Liver (tissue), 9 donors: ENCODE results near the gene RBM20. TPM values are rescaled to one million over a fixed set of nuclear protein-coding genes. Genes with fewer than 3 reads are reported as not detected.

ENCODE experiments used
- DNase-seq: peaks from one replicate; pipeline ENCODE4 v3.0.0-alpha.2; 2017; ENCODE audit warnings: low spot score
- H3K27ac ChIP-seq, 2 donors: one replicate each; pipeline ENCODE4 v1.7.0; 2013; ENCODE audit warnings: inconsistent platforms in 2 of 2, low read length in 2 of 2, control low read depth in 1 of 2, low read depth in 1 of 2, mild to moderate bottlenecking in 1 of 2
- H3K27me3 ChIP-seq, 4 donors: one replicate each; pipeline versions ENCODE4 v1.6.1 to v1.7.0; 2013; ENCODE audit warnings: low read length in 3 of 4, inconsistent platforms in 1 of 4, mild to moderate bottlenecking in 1 of 4, moderate library complexity in 1 of 4; ENCODE audit not compliant: control insufficient read depth in 4 of 4, insufficient read depth in 4 of 4
- H3K36me3 ChIP-seq, 4 donors: one replicate each; pipeline versions ENCODE4 v1.6.1 to v1.7.0; 2013; ENCODE audit warnings: low read length in 3 of 4, mild to moderate bottlenecking in 3 of 4, low read depth in 1 of 4, moderate library complexity in 1 of 4; ENCODE audit not compliant: control insufficient read depth in 4 of 4, insufficient read depth in 3 of 4
- H3K4me1 ChIP-seq, 4 donors: one replicate each; pipeline versions ENCODE4 v1.6.1 to v1.7.0; 2013; ENCODE audit warnings: low read length in 3 of 4, mild to moderate bottlenecking in 3 of 4, moderate library complexity in 1 of 4; ENCODE audit not compliant: control insufficient read depth in 4 of 4, insufficient read depth in 4 of 4
- H3K4me3 ChIP-seq, 3 donors: one replicate each; pipeline versions ENCODE4 v1.6.1 to v1.7.0; 2013; ENCODE audit warnings: low read length in 3 of 3, control low read depth in 1 of 3, low read depth in 1 of 3, mild to moderate bottlenecking in 1 of 3
- H3K9ac ChIP-seq, 2 donors: one replicate each; pipeline ENCODE4 v1.7.0; 2013; ENCODE audit warnings: low read length in 2 of 2, mild to moderate bottlenecking in 2 of 2, moderate library complexity in 2 of 2, control low read depth in 1 of 2, low read depth in 1 of 2
- H3K9me3 ChIP-seq, 4 donors: one replicate each; pipeline versions ENCODE4 v1.6.1 to v1.7.0; 2013; ENCODE audit warnings: low read length in 3 of 4; ENCODE audit not compliant: control insufficient read depth in 4 of 4
- CTCF ChIP-seq: fragments of 150-350 bp; IDR thresholded peaks from 2 replicates; pipeline ENCODE4 v1.5.1; 2017; ENCODE audit warnings: improper control_type of control experiment, low read depth, low read length; ENCODE audit not compliant: missing input control
- EGR1 ChIP-seq, 2 donors: IDR thresholded peaks; 2 replicates each; pipeline ENCODE4 v1.6.1; 2016 to 2018; ENCODE audit warnings: antibody characterized with exemption in 2 of 2, low read depth in 2 of 2
- FOXA2 ChIP-seq: IDR thresholded peaks from 2 replicates; pipeline ENCODE4 v1.6.1; 2016; ENCODE audit warnings: antibody characterized with exemption
- GABPA ChIP-seq, 2 donors: IDR thresholded peaks in 1 of 2; conservative IDR thresholded peaks in 1 of 2; 2 replicates each; pipeline ENCODE4 v1.6.1; 2016; ENCODE audit warnings: antibody characterized with exemption in 2 of 2, mild to moderate bottlenecking in 1 of 2, moderate library complexity in 1 of 2
- JUND ChIP-seq, 2 donors: IDR thresholded peaks; 2 replicates each; pipeline ENCODE4 v1.6.1; 2016; ENCODE audit warnings: antibody characterized with exemption in 2 of 2
- MAX ChIP-seq: IDR thresholded peaks from 2 replicates; pipeline ENCODE4 v1.6.1; 2016; ENCODE audit warnings: antibody characterized with exemption
- RXRA ChIP-seq, 2 donors: IDR thresholded peaks; 2 replicates each; pipeline ENCODE4 v1.6.1; 2017 to 2018; ENCODE audit warnings: antibody characterized with exemption in 2 of 2, mild to moderate bottlenecking in 1 of 2
- SP1 ChIP-seq: IDR thresholded peaks from 2 replicates; pipeline ENCODE4 v1.6.1; 2018; ENCODE audit warnings: antibody characterized with exemption, mild to moderate bottlenecking
- YY1 ChIP-seq: IDR thresholded peaks from 2 replicates; pipeline ENCODE4 v1.6.1; 2016; ENCODE audit warnings: antibody characterized with exemption, mild to moderate bottlenecking
- WGBS: extraction: QIAGEN DNeasy Blood & Tissue Kit; methylation state at CpG from one replicate; pipeline ENCODE4 v1.1.7; 2013; 5-methylcytosine and 5-hydroxymethylcytosine counted together
- polyA plus RNA-seq, 2 donors: library from polyadenylated mRNA; stranded (reverse) in 1 of 2; unstranded in 1 of 2; fragments of 200-250 nt in 1 of 2; fragments of >200 nt in 1 of 2; fragmentation: Nextera tagmentation in 1 of 2; extraction: Ambion mirVana in 1 of 2; gene quantifications; one replicate each; pipeline versions ENCODE4 v1.2.1 to v1.2.3, GENCODE V29; 2013 to 2015
- total RNA-seq, 2 donors: library from RNA; depleted of rRNA; stranded (reverse); fragments of >200 nt; gene quantifications; one replicate each; pipeline ENCODE4 v1.2.3, GENCODE V29; 2014
- TF ChIP-seq, protein P1 (sequence below): IDR thresholded peaks from 2 replicates; pipeline ENCODE4 v1.6.1; 2016; ENCODE audit warnings: antibody characterized with exemption, mild to moderate bottlenecking
- TF ChIP-seq, protein P2 (sequence below): IDR thresholded peaks from 2 replicates; pipeline ENCODE4 v1.6.1; 2016; ENCODE audit warnings: antibody characterized with exemption
- donor health status: healthy.
- donor health status: healthy.
- donor health status: healthy.
- donor health status: healthy.
- donor health status: healthy.

Gene RBM20
- total and polyA plus RNA-seq, 4 donors: 0.03 to 0.08 (median 0.05) TPM; not detected in 1

DNA sequence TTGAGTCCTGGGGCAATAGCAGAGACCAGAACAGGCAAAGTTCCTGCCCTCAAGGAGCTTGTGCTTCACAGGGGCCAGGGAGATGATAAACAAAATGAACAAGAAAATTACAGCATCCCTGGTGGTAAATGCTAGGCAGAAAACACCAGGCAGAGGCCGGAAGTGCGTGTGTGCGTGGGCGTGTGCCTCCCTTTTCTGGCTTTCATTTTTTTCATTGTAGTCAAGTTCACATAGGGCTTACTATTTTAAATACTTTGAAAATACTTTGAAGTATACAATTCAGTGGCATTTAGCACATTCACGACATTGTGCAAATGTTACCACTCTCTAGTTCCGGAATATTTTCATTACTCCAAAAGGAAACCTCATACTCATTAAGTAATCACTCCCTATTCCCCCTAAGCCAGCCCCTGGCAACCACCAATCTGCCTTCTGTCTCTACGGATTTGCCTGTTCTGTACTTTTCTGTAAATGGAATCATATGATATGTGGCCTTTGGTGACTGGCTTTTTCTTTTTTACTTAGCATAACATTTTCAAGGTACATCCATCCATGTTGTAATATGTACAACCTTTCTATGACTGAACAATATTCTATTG, 139.5 kb downstream of the RBM20 start:
- Histone ChIP-seq H3K9me3 (no peaks in the 10 kb centered on the region), H3K36me3 (no peaks in the 10 kb centered on the region), H3K27me3 (no peaks in the 10 kb centered on the region), H3K27ac (no peak overlapping the region), H3K4me1 (no peaks in the 10 kb centered on the region), H3K9ac (no peak overlapping the region), H3K4me3 (no peak overlapping the region)
- 75% methylated on average over 7 of the region's 7 CpGs for WGBS
- TF ChIP-seq, protein P1, sequence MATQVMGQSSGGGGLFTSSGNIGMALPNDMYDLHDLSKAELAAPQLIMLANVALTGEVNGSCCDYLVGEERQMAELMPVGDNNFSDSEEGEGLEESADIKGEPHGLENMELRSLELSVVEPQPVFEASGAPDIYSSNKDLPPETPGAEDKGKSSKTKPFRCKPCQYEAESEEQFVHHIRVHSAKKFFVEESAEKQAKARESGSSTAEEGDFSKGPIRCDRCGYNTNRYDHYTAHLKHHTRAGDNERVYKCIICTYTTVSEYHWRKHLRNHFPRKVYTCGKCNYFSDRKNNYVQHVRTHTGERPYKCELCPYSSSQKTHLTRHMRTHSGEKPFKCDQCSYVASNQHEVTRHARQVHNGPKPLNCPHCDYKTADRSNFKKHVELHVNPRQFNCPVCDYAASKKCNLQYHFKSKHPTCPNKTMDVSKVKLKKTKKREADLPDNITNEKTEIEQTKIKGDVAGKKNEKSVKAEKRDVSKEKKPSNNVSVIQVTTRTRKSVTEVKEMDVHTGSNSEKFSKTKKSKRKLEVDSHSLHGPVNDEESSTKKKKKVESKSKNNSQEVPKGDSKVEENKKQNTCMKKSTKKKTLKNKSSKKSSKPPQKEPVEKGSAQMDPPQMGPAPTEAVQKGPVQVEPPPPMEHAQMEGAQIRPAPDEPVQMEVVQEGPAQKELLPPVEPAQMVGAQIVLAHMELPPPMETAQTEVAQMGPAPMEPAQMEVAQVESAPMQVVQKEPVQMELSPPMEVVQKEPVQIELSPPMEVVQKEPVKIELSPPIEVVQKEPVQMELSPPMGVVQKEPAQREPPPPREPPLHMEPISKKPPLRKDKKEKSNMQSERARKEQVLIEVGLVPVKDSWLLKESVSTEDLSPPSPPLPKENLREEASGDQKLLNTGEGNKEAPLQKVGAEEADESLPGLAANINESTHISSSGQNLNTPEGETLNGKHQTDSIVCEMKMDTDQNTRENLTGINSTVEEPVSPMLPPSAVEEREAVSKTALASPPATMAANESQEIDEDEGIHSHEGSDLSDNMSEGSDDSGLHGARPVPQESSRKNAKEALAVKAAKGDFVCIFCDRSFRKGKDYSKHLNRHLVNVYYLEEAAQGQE: no peak
- TF ChIP-seq JUND (IDR thresholded peaks at IDR 0.05) (no peak), GABPA (IDR thresholded peaks at IDR 0.05 in 1 of 2, conservative IDR thresholded peaks at IDR 0.05 in 1 of 2) (no peak), SP1 (no peak), YY1 (no peak), EGR1 (IDR thresholded peaks at IDR 0.05; ENCODE audit: low read depth in 2 of 2) (no peak)
- TF ChIP-seq, protein P2, sequence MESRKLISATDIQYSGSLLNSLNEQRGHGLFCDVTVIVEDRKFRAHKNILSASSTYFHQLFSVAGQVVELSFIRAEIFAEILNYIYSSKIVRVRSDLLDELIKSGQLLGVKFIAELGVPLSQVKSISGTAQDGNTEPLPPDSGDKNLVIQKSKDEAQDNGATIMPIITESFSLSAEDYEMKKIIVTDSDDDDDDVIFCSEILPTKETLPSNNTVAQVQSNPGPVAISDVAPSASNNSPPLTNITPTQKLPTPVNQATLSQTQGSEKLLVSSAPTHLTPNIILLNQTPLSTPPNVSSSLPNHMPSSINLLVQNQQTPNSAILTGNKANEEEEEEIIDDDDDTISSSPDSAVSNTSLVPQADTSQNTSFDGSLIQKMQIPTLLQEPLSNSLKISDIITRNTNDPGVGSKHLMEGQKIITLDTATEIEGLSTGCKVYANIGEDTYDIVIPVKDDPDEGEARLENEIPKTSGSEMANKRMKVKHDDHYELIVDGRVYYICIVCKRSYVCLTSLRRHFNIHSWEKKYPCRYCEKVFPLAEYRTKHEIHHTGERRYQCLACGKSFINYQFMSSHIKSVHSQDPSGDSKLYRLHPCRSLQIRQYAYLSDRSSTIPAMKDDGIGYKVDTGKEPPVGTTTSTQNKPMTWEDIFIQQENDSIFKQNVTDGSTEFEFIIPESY: no peak
- DNase-seq: no peak

DNA sequence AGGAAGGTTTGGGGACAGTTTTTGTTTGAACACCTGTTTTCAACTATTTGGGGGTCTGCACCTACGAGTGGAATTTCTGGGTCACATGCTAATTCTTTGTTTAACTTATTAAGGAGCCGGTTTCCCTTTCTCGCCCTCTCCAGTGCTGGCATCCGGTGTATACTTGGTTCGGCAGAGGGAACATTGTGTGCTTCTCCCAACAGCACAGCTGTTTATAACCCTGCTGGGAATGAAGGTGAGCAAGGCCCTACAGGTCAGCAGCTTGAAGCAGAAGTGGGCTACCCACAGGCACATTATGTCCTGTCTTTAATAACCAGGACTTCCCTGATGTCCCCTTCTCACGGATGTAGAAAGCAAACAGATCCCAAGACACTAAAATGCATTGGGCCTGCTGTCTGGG, 140.1 kb downstream of the RBM20 start:
- DNase-seq: no peak
- no peak overlapping the region for H3K27ac ChIP-seq
- H3K4me1 ChIP-seq: no peaks in the 10 kb centered on the region
- H3K9me3 ChIP-seq: no peaks in the 10 kb centered on the region
- no peak overlapping the region for H3K9ac ChIP-seq
- no peaks in the 10 kb centered on the region for H3K27me3 ChIP-seq
- H3K36me3 ChIP-seq: no peaks in the 10 kb centered on the region
- no peak overlapping the region for H3K4me3 ChIP-seq
- 90% methylated on average over 6 of the region's 6 CpGs for WGBS
- TF ChIP-seq MAX: no peak
- TF ChIP-seq YY1: no peak
- TF ChIP-seq, protein P1: no peak
- no peak for TF ChIP-seq RXRA (IDR thresholded peaks at IDR 0.05)
- TF ChIP-seq FOXA2: no peak
- TF ChIP-seq CTCF: no peak
- TF ChIP-seq, protein P2: no peak
